ENCODE data around the gene IL17RA.

DNA sequence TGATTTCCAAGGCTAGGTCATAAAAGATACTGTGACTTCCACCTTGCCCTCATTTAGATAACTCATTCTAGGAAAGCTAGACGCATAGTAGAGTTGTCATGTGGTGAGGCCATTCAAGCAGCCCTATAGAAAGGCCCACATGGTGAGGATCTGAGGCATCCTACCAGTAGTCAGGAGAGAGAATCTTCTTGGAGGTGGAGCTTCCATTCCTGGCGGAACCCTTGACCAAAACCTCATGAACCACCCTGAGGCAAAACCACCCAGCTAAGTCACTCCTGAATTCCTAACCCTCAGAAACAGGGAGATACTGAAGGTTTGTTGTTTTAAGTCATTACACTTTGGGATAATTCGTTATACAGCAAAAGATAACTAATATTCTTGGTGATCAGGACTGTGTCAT is 77.2 kb downstream of the IL17RA start:
- no peak for TF ChIP-seq POLR2A (IDR thresholded peaks at IDR 0.05)
- TF ChIP-seq, protein P1, sequence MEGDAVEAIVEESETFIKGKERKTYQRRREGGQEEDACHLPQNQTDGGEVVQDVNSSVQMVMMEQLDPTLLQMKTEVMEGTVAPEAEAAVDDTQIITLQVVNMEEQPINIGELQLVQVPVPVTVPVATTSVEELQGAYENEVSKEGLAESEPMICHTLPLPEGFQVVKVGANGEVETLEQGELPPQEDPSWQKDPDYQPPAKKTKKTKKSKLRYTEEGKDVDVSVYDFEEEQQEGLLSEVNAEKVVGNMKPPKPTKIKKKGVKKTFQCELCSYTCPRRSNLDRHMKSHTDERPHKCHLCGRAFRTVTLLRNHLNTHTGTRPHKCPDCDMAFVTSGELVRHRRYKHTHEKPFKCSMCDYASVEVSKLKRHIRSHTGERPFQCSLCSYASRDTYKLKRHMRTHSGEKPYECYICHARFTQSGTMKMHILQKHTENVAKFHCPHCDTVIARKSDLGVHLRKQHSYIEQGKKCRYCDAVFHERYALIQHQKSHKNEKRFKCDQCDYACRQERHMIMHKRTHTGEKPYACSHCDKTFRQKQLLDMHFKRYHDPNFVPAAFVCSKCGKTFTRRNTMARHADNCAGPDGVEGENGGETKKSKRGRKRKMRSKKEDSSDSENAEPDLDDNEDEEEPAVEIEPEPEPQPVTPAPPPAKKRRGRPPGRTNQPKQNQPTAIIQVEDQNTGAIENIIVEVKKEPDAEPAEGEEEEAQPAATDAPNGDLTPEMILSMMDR (IDR thresholded peaks at IDR 0.05), result no peak

All from tibial nerve (tissue), 3 donors.